GM08714 (cell line): ENCODE measurements around the gene TP53TG5.

Source experiments
- H3K4me3 ChIP-seq: fragments of 200-500 bp; sonication (Bioruptor generic); 2 replicates; pipeline ENCODE4 v1.5.1; 2014; ENCODE audit warnings: mild to moderate bottlenecking, low read length, inconsistent platforms
- ZNF274 ChIP-seq: IDR thresholded peaks from 2 replicates; pipeline ENCODE4 v1.6.1; 2012; ENCODE audit warnings: mild to moderate bottlenecking, low read depth, low read length

Gene TP53TG5

DNA sequence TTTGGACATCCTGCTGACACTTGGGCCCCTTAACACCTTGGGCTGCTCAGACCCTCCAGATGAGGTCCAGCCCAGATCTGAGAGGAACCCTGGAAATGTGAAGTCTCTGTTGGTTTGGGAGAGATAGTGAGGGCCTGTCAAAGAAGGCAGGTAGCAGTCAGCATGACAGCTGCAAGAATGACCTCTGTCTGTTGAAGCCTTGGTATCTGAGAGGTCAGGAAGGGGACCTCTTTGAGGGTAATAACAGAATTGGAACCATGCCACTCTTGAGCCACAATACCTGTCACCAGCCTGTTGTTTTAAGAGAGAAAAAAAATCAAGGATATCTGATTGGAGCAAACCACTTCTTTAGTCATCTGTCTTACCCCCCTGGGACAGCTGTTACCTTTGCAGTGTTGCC lies 11.0 kb downstream of the TP53TG5 start:
- H3K4me3 ChIP-seq, result peak overlapping the region; percentile 40; the same call in 1 of the 2 replicates
- no peak for TF ChIP-seq ZNF274

DNA sequence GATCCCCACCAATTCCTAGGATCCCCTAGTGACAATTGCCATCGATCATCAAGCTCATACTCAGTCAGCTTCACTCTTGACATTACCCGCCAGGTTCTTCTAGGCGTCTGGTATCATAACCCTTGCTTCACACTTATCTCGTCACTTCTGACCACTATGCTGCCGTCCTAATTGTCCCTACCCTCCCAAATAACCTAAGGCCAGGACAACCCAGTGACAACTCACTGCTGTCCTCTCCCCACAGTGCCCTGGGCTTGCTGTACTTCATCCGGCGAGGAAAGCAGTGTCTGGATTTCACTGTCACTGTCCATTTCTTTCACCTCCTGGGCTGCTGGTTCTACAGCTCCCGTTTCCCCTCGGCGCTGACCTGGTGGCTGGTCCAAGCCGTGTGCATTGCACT lies 11.5 kb downstream of the TP53TG5 start:
- no peak overlapping the region for H3K4me3 ChIP-seq
- TF ChIP-seq ZNF274, result no peak

DNA sequence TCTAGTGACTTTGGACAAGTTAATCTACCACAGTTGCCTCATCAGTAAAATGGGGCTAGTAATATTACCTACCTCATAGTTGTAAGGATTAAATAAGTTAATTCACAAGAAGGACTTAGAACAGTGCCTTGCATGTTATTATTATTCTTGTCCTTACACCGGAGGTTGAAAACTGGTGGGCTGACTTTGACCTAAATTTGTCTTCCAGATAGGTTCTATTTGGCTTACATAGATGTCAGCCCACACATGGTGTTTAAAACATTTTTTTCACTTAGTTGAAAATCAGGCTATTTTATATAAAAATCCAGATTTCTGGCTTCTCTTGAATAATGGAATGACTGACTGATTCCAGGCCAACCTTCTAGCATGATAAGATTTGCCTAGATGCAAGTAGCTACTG lies 11.9 kb downstream of the TP53TG5 start:
- H3K4me3 ChIP-seq, result no peak overlapping the region
- TF ChIP-seq ZNF274, result no peak

DNA sequence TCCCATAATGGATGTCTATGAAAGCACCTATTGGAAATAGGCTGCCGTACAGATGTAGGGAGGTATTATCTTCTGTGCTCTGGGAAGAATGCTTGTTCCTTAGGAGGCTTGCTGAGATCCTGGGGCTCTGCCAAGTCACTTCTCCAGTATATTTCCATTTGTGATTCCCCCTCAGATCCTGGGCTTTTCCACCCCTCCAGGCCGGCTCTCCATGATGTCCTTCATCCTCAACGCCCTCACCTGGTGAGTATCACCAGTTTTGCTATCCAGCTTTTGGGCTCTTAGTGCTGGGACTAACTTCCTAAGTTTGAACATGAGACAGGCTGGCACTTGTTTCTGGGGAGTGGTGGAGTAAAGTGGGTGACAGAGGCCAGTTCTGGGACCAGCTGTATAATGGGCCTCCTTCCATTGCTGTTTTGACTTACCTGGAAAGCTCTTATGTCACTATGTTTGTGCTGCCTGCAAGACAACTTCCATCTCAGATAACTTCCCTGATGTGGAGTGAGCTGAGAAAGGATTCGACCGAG lies 12.6 kb downstream of the TP53TG5 start:
- TF ChIP-seq ZNF274, result no peak
- H3K4me3 ChIP-seq, result no peak overlapping the region

DNA sequence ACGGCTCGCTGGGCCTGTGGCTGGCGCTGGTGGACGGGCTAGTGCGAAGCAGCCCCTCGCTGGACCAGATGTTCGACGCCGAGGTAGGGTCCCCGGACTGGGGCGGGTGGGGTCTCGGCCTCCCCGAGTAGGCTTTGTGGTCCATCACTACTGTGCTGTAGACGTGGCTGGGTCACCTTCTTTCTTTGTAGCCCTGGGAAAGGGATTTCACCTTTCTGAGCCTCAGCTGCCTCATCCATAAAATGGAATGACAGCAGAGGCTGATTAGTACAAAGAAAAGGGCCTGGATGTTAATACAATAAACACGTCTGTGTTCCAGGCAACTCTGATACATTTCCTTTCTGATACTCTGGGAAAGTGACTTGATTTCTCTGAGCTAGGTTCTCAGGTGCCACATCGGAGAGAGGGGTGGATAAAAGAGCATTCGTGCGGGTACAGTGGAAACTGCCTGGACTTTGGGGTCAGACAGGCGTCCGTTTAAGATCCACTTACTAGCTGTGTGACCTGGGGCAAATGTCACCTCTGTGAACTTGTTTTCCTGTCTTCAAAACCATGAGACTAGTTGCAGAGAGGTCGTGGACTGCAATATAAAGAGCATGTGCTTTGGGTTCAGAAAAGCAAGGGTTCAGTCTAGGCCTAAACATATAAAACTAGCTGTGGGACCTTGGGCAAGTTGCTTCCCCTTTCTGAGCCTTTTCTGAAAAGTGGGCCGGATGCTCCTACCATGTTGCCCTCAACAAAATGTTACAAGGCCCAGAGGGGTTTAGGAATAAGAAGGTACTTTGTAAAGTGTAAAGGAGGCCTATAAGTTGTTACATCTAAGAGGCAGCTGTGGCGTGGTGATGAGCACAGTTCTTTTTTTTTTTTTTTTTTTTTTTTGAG lies 14.3 kb downstream of the TP53TG5 start:
- no peak for TF ChIP-seq ZNF274
- H3K4me3 ChIP-seq, result peak overlapping the region; percentile 73

DNA sequence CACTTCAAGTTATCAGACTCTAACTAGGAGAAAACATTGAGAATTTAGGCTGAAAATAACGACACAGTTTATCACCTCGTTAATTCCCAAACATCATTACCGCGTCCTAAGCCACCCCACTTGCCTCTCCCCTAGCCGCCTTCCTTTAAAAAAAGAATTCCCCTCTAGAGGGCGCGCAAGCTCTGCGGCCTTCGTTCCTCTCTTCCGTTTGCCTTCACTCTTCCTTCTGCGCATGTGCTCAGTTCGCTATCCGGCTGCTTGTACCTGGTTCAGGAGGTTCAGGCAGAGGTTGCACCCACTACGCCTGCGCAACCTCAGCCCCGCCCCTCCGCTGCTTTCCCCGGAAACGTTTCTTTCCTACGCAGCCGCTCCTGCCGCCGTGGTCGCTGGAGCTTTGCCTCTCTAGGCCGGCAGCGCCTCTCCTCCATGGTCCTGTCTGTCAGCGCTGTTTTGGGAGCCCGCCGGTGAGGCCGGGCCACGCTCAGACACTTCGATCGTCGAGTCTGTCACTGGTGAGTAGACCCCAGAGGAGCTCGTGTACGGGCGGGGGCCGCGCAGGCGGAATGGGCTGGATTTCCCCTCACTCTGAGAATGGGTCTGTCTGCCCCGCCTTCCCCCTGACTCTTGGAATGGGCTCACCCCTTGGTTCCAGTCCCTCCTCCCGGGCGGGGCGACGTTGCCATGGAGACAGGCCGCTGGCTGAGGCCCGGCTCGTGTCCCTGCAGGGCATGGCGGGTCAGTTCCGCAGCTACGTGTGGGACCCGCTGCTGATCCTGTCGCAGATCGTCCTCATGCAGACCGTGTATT lies 15.1 kb downstream of the TP53TG5 start, which contains the start of gene SYS1:
TSS of gene SYS1 (plus strand) at position 353 of the 807 bp plus-strand sequence. CDS start at position 729, 376 bp downstream.
- no peak for TF ChIP-seq ZNF274
- peak within 1 kb of the TSS; percentile 73 for H3K4me3 ChIP-seq

DNA sequence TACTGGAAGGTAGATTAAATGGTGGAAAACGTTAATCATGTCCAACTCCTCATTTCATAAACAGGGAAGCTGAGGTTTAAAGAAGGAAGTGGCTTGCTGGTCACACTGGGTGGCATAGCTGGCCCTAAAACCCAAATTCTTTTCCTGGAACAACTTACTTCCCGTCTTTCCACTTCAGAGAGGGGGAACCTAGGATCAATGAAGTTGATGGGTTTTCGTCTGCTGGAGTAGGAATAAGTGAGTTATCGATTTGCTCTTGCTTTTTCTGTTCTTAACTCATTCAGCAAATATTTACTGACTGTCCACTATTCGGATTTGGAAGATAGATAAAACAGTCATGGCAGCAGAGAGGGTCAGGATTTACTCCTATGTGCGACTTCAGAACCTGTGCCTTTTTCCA lies 16.3 kb downstream of the TP53TG5 start:
- TF ChIP-seq ZNF274, result no peak
- no peak overlapping the region for H3K4me3 ChIP-seq

DNA sequence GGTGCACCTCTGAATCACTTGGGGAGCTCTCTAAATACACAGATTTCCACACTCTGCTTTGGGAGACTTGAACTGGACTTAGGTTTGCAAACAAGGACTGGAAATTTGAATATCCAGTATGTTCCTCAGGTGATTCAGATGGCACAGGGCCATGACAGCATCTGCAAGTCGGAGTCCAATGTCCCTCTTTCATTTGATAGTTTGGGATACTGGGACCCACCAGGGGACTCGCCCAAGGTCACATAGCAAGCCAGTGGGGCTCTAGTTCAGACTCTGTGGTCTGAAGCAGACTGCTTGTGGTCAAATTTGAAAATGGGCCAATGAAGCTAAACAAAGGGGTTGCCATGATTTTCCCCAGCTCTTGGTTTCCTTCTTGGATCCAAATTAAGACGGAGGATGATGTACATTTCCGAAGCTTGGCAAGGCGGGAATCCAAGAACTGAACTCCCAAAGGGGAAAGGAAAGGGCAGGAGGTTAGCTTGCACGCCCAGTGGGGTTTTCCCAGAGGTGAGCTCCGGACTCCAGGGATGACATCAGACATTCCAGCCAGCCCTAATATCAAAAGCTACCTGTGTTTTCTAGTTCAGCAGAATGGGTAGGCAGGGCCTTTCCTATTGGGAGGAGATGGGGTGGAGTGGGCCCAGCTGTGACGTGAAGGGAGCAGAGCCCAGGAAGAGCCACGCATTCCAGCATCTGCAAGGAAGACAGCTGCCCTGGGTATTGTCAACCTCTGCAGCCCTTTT lies 18.5 kb downstream of the TP53TG5 start:
- no peak for TF ChIP-seq ZNF274
- no peak overlapping the region for H3K4me3 ChIP-seq

DNA sequence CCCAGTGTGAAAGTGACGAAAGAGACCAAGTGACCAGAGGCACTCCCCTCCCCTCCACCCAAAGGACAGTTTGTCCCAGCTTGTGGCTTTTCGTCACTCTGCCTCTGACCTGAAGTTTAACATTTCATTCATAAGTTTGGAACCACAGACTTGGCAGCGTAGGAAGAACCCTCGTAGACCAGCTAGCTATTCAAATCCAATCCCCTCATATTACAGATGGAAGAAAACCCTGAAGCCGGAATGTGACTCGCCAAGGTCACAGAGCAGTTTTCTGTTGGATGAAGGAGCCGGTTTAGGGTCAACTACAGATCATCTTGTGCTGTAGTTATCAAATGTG lies 19.1 kb downstream of the TP53TG5 start:
- TF ChIP-seq ZNF274, result no peak
- H3K4me3 ChIP-seq, result no peak overlapping the region

DNA sequence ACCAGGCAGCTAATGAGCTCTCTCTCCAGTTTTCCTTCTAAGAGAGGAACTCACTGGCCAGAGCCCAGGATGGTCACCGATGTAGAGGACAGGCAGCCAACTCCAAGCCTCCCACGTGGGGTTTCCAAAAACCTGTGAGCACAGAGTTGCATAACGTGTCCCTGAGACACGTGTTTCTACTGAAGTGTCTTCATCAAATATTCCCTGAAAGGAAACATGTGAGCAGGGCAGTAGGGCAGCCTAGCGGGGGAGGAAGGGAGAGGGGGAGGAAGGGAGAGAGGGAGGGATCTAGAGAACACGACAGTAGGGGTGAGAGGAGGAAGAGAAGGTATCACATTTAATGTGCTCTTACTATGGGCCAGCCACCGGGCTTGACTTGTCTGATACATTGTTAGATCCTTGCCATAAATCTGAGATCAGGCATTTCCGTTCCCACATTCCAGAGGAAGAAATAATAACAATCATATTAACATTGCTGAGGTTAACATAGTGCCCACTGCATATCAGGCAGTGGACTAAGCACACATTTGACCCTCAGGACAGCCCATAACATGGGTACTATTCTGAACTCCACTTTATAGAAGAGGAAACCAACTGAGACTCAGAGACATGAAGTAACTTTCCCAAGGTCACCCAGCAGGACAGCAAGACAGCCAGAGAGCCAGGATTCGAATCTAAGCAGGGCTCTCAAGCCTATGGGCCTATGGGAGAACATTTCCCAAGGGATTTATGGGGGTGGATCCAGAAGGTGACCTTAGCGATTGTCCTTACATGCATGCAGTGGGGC lies 19.6 kb downstream of the TP53TG5 start:
- H3K4me3 ChIP-seq, result no peak overlapping the region
- no peak for TF ChIP-seq ZNF274

DNA sequence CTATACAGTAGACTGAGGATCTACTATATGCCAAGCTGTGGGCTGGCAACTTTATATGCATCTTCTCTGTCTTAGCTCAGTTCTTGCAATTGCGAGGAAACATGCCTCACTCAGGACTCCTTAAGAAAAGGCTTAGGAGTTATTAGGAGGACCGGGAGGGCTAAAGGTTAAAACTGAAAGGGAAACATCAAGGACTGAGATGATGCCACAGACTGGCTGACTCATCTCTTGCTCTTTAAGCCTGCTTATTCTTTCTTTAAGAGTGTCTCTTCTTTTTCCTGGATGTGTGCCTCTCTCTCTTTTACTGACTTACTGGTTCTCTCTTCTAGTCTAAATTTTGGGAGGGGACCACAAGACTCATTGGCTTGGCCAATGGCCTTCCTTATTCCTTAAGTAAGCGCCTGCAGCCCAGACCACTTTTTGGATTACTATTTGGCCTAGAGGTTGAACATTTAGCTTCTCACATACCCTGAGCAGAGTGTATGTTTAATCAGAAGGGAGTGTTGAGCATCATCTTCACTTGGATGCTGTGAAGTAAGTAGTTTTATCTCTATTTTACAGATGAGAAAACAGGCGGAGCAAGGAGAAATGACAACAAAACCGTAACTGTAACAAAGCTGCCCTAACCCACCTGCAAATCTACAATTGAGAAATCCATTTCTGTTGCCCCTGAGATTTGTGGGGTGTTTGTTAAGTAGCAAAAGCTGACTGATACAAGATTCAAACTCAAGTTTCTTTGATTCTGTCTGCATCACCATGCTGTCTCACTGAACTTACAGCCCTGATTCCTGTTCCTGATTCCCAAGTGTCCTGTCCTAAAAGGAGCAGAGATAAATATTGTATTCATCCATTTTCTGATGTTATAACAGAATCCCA lies 22.7 kb downstream of the TP53TG5 start:
- H3K4me3 ChIP-seq, result no peak overlapping the region
- no peak for TF ChIP-seq ZNF274

DNA sequence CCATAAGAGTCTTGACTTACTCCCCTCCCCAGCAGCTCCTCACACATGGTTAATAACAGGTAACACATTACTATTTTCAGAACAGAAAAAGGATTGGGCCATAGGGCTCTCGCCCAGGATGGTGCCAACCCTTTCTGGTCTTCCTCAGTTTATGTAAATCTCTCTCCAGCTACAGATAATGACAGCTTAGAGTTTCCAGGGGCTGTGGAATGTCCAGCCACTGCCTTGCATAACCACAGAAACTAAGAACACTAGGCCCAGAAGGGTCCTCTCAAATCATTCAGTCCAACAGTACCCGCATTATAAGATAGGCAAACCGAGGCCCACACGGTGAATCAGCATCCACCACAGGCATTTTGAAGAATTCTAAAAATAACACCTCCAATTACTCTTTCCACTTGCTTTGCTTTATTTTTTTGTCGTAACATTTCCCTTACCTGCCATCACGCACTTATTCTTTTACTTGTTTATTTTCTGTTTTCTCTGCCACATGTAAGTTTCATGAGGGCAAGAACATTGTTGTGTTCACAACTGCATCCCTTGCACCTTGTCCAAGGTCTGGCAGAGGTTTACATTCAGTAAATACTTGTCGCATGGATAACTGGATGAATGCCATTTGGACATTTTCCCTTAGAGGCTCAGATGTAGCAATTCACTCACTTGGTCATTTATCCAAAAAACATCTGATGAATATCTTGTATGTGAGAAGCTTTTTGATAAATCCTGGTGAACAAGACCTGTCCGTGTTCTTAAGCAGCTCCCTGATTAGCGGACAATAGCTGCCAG lies 23.5 kb downstream of the TP53TG5 start:
- H3K4me3 ChIP-seq, result no peak overlapping the region
- TF ChIP-seq ZNF274, result no peak
